ENCODE results near the gene PLXNB1.

GRCh38 chr3:48397767-48398681 lies 31.9 kb downstream of the PLXNB1 start:
- TF ChIP-seq SIN3A (IDR thresholded peaks at IDR 0.05; ENCODE audit: borderline replicate concordance, insufficient read depth, low read length): no peak
- no peak for TF ChIP-seq POLR2AphosphoS5 (IDR thresholded peaks at IDR 0.05; ENCODE audit: low read depth, low read length)
- no peak for TF ChIP-seq REST (IDR thresholded peaks at IDR 0.05; ENCODE audit: insufficient read depth in 1 of 2, low read depth in 2 of 2, low read length in 2 of 2)
- no peak for TF ChIP-seq TAF1 (IDR thresholded peaks at IDR 0.05; ENCODE audit: borderline replicate concordance, insufficient read depth, low read length)

All from PFSK-1 (cell line).